Stimulated activated CD4-positive, alpha-beta T cell treated with anti-CD3 and anti-CD28 coated beads, Interleukin-12 subunit alpha, Interleukin-12 subunit beta, amount 100 ng/mL, for 4 hours (primary cell): Measurements from ENCODE around the gene FOXD4L1.
"Not testable (repeated sequence)": the region's sequence is repeated elsewhere in the genome, so short reads cannot be mapped to it uniquely, and the experiment has no call there.

ENCODE experiments used
- DNase-seq: peaks from one replicate; pipeline ENCODE4 v3.0.0-alpha.2; 2020

Gene FOXD4L1

DNA sequence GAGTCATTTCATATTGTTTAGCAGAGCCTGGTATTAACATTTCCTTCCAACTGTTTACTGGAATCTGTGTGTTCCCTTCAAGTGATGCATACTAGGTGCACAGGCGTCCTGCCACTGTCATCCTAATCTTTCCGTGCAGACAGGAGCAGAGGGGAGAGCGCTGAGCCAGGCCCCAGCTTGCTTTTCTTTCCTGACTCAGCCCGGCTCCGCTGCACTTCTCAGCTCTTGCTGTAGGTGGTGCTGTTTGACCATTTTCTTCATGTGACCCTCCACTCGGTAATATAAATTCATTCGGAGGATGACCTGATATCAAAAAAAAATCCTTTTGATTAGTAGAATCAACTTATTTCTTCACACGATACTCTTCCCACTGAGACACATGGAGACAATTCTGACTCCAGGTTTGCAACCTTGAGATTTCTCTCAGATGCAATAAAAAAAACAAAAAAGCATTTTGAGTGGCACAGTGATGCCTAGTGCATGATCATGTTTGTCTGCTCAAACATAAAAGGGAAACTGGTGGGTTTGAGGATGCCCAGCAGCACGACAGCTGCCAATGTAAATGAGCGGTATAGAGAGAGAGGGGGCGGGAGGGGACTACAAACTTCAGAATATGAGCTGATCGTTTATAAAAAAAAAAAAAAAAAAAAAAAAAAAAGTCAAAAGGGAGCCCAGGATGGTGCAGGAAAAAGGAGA lies 29.0 kb downstream of the FOXD4L1 start:
- not testable (repeated sequence) for DNase-seq

- DNase-seq: not testable (repeated sequence)
These were observed 29.7 kb downstream of the FOXD4L1 start for GRCh38 chr2:113528126-113528525.

GRCh38 chr2:113528904-113529303 lies 30.4 kb downstream of the FOXD4L1 start:
- DNase-seq: not testable (repeated sequence)

DNA sequence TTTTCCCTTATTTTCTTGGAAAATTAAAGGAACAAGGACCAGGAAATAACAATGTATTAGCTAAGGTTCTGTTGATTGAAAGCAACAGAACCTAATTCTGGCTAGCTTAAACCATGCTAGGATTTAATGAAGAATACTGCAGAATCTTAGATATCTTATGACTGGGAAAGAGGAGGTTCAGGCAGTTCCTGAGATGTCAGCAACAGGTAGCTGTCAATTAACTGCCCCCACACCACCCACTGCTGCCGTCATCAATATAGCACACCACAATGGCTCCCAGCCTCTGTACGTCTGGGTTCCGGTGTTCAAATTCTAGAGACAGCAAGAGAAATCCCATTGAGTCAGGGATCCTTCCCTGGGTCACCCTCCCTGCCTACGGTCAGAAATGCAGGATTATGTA lies 34.5 kb downstream of the FOXD4L1 start:
- DNase-seq: not testable (repeated sequence)

DNA sequence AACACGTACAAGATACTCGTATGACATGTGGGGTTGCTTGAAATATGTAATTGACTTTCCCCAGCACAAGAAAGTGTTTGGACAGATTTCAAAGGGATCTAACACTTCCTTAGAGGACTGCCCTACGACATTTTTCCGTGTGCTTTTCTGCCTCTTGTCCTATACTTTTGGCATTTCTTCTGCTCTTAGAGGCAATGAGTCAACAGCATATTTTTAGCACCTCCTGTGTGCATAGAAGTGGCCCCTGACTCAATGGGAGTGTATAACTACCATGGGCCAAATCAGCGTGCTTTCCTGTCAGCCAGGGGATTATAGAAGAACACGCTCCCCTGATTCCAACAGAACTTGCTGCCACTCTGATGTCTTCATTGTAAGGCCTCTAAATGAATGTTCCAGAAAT lies 38.1 kb downstream of the FOXD4L1 start:
- DNase-seq: not testable (repeated sequence)

- DNase-seq: not testable (repeated sequence)
These were observed 42.4 kb downstream of the FOXD4L1 start for GRCh38 chr2:113540834-113541203.

GRCh38 chr2:113541204-113541975 lies 42.9 kb downstream of the FOXD4L1 start:
- peak; percentile 15 for DNase-seq

DNA sequence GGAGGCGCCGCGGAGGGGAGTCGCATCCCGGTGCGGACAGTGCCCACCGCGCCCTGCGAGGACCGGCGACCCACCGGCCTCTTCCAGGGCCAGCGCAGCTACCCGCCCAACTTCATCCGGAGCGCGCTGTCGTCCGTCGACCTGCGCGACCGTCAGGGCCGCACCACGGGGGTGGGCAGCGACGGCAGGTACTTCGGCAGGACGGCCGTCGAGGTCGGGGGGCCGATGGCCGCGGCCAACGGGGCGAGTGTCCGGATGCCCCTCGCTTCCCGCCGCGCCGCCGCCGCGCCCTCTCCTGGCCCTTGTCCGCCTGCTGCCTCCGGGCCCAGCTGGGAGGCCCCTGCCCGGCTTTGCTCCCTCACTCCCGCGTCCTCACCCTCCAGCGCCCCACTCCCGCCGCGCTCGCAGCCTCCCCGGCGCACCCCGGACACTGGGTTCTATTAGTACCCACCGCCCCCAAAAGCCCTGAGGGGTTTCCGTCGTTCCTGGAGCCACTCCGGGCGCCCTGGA lies 43.6 kb downstream of the FOXD4L1 start:
- not testable (repeated sequence) for DNase-seq

DNA sequence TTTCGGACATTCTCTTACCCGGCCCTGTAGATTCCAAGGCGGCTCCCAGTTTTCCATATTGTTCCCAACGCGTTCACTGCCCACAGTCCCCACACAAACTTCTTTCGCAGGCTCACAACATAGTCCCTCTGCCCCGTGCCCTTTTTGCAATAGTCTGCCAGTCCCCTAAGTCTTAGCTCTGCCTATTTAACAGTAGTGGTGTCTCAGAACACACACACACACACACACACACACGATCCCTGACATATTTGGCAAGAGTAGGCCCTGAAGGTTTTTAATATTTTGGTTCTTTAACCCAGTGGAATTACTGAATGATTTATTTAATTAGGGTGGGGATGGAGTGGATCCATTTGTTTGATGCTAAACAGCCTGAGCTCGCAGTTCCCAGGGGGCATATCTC lies 44.1 kb downstream of the FOXD4L1 start:
- DNase-seq: not testable (repeated sequence)
